ENCODE measurements around the gene NCBP2L.

DNA sequence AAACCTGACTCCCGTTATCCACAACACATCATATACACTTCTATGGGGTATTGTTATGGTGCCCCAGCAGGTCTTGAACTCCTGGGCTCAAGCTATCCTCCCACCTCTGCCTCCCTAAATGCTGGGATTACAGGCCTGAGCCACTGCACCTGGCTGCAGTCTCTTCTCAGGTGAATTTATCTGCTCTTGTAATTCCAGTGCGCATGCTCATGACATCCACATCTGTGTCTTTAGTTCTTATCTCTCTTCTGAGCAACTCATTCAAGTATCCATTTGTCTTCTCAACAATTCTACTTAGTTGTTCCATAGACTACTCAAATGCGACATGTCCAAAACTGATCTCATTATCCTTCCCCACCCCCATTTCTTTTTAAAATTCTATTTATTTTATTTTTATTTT is 27.6 kb downstream of the NCBP2L start:
- TF ChIP-seq, protein P1, sequence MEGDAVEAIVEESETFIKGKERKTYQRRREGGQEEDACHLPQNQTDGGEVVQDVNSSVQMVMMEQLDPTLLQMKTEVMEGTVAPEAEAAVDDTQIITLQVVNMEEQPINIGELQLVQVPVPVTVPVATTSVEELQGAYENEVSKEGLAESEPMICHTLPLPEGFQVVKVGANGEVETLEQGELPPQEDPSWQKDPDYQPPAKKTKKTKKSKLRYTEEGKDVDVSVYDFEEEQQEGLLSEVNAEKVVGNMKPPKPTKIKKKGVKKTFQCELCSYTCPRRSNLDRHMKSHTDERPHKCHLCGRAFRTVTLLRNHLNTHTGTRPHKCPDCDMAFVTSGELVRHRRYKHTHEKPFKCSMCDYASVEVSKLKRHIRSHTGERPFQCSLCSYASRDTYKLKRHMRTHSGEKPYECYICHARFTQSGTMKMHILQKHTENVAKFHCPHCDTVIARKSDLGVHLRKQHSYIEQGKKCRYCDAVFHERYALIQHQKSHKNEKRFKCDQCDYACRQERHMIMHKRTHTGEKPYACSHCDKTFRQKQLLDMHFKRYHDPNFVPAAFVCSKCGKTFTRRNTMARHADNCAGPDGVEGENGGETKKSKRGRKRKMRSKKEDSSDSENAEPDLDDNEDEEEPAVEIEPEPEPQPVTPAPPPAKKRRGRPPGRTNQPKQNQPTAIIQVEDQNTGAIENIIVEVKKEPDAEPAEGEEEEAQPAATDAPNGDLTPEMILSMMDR (IDR thresholded peaks at IDR 0.05; ENCODE audit: poor library complexity): no peak
- no peak for TF ChIP-seq EZH2 (IDR thresholded peaks at IDR 0.05; ENCODE audit: borderline replicate concordance)
- TF ChIP-seq EZH2phosphoT487 (IDR thresholded peaks at IDR 0.05; ENCODE audit: low read depth, severe bottlenecking, unreplicated experiment): no peak

Measured in hepatocyte (in vitro differentiated cells).